ENCODE measurements around the gene FOXP1.

- TF ChIP-seq CTCF (IDR thresholded peaks at IDR 0.05) (no peak), POLR2A (IDR thresholded peaks at IDR 0.05) (no peak), POLR2AphosphoS5 (IDR thresholded peaks at IDR 0.05; ENCODE audit: insufficient read depth in 1 of 2, low read depth in 1 of 2) (no peak)
Observed at GRCh38 chr3:71465371-71466036, 118.0 kb downstream of the FOXP1 start.
